Inflammatory macrophage (primary cell): ENCODE measurements around the gene PTPRG.

Experiments used
- DNase-seq, 2 donors: peaks; one replicate each; pipeline ENCODE4 v3.0.0-alpha.2; 2020 to 2022

PTPRG gene

DNA sequence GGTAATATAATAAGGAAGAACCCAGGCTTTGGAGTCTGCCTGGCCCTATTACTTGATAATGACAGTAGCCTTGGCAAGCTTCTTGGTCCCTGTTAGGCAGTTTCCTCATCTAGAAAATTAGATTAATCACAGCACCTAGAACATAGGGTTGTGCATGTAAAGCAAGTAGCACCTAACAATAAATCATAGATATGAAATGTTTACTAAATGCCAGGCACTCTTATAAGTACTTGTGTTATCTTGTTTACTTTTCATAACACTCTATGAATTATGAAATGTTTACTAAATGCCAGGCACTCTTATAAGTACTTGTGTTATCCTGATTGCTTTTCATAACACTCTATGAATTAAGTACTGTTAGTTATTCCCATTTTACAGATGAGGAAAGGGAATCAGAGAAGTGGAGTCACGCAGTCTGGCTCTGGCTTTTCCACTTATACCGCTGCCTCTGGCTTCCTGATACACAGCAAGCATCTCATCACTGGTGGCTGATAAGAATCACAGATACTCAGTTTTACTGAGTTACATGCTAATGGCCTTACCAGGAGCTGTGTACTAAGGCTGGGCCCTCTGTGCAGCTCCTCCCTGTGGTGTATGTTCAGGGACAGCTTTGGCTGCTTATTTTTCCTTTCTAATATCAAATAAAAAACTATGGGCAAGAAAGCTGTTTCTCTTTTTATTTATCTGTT, 688.6 kb downstream of the PTPRG start:
- no peak for DNase-seq

DNA sequence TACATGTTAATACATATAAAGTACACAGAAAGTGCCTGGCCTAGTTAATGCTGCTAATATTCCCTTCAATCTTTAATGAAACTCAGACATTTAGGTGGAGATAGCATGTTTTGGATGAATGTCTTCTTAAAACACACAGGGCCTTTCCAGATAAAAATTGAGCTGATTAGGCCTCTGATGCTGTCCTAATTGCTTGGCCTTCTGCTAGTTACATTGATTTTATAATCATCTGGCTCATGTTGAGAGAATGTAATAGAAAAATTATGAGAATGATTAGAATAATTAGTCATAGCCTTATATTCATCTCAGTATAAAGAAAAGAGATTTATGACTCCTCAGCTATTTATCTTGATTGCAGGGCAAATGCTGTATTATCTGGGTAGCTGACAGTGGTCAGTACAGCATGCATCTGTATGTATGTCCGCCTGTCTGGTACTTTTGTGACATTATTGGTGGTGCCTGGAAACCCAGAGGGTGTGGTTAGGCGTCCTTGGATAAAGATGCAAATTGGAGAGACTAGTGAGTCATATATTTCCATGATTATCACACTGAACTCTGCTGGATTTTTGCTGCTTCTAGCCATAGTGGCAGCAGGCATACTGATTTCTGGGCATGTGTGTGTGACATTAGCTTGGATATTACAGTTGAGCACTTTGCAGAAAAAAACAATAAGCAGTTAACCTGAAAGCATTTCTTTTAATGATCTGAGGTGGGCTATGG, 691.2 kb downstream of the PTPRG start:
- DNase-seq = no peak

GRCh38 chr3:62253971-62254370, 692.6 kb downstream of the PTPRG start:
- no peak for DNase-seq

GRCh38 chr3:62255758-62256157, 694.4 kb downstream of the PTPRG start:
- DNase-seq = no peak

- no peak for DNase-seq
Observed at GRCh38 chr3:62259924-62260323, 698.6 kb downstream of the PTPRG start.

DNA sequence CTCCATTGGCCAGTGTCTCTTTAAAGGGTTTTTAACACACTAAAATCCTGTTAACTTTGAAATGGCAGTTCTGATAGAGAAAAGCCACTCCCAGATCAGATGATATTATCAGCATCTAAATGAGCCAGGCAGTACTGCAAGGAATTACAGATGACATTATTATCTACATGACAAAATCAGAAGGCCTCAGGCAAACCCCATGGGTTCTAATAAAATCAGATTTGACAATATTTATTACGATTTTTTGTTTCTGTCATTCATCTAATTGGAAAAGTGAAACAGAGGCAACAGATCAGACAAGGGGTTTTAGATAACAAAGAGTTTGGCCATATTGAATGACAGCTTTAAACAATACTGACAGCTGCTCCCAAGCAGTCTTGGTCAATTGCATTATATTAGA, 699.3 kb downstream of the PTPRG start:
- DNase-seq = no peak

GRCh38 chr3:62261121-62261520, 699.8 kb downstream of the PTPRG start:
- no peak for DNase-seq

DNA sequence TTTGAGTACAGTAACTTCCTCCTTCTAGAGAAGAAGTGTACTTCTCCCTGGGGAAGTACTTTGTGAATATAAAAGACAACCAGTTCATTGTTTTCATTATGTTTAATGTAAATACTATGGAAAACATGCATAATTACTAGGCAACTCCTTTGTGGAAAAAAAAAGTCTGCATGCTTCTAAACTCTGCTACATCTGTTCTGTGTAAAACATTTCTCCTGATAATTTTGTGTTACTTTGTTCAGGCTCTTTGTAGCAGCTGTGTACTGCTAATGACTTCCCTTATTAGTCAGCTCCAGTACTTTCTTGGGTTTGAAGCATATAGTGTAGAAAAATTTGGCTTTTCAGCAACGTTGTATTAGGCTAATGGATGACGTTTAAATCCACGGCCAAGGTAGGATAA, 700.4 kb downstream of the PTPRG start:
- DNase-seq = no peak

GRCh38 chr3:62265528-62265927, 704.2 kb downstream of the PTPRG start:
- no peak for DNase-seq

DNA sequence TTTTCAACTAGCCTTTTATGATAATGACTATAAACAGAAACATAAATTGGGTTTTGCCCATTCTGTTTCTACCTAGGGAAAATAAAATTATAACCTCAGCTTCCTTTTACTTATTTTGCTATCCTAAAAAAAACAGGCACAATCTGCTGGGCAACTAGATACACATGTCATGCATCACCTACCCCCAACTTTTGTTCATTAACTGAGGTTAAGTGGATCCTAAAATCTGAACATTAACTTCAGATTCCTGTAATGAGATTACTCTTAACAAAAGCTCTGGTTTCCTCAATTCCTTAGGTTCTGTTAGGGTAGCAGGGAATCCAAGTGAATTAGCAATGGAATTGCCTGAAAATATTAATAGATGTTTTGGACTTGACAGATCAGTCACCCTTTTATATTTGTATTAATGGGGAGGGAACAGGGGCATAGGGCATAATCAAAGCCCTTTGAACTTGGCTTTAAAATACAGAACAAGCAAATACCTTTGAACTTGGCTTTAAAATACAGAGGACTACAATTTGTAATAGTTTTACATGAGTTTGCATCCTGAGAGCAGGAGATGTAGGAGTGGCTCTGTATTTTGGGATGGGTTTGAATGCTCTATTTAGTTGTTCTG, 705.4 kb downstream of the PTPRG start:
- DNase-seq = no peak

DNA sequence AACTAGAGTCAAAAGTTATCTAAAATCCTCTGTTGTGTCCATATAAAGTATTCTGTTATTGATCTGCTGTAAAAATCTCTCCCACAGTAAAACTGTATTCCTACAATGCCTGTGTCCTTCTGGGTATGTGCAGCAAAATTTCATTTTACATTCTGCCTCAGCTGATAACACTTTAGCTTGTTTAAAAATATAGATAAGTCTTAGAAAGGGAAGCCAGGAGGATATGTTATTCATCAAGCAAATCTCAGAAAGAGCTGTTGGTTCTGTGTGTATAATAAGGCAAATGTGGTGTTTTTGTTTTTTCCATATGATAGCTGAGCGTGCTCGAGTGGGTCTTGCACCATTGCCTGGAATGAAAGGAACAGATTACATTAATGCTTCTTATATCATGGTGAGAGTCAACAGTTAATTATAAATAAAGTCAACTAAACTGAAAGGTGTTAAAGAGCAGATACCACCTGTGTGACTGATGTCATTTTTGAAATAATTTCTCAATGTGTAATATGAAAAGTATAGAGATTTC, 715.3 kb downstream of the PTPRG start:
- no peak for DNase-seq

DNA sequence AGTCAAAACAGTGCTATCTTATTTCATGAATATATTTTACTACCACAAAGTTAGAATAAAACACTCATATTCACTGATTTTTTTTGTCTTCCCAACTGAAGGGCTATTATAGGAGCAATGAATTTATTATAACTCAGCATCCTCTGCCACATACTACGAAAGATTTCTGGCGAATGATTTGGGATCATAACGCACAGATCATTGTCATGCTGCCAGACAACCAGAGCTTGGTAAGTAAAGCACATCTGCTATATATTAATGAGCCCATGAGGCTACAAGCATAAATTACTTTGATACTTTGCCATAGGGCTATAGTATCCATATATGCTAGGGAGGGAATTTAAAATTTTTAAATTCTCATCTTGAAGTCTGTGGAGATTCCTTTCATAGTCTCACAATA, 716.1 kb downstream of the PTPRG start:
- DNase-seq = no peak

- no peak for DNase-seq
Observed at GRCh38 chr3:62277986-62278385, 716.6 kb downstream of the PTPRG start.

DNA sequence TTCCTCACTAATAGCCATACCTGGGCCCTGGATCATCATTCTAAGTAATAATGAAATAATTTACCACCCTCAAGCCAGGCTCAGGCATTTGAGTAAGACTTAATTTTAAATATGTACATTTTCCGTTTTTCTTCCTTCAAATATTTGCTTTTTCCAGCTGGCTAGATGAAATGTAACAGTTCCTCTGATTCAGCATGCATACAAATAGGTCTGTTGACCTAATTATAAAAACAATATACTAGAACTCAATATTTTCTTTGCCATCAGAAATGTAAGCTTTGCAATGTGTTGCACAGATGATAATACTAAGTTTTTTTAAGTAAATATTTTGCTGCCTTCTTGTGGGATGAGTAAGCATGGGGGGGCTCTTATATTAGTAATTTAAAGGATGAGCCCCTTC, 720.4 kb downstream of the PTPRG start:
- DNase-seq = no peak

DNA sequence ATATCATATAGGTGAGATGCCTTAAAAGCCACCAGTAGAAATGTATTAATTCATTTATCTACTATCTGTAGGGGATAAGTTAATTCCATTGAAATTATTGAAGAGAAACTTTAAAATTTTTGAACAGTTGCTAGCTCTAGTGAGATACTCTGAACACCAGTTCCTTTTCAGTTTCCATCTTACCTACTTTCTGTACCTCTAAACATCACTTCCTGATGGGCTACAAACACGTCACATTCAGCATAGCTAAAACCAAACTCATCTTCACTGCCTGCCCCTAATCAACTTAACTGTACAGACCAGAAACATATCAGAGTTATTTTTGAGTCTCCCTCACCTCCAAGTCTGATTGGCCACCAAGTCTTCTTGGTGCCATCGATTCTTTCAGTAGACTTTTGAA, 723.1 kb downstream of the PTPRG start:
- no peak for DNase-seq

- peak in 1 of 2 donors; percentile 63 for DNase-seq
Observed at GRCh38 chr3:62287392-62287927, 726.1 kb downstream of the PTPRG start.

- no peak for DNase-seq
Observed at GRCh38 chr3:62289922-62290321, 728.6 kb downstream of the PTPRG start.

DNA sequence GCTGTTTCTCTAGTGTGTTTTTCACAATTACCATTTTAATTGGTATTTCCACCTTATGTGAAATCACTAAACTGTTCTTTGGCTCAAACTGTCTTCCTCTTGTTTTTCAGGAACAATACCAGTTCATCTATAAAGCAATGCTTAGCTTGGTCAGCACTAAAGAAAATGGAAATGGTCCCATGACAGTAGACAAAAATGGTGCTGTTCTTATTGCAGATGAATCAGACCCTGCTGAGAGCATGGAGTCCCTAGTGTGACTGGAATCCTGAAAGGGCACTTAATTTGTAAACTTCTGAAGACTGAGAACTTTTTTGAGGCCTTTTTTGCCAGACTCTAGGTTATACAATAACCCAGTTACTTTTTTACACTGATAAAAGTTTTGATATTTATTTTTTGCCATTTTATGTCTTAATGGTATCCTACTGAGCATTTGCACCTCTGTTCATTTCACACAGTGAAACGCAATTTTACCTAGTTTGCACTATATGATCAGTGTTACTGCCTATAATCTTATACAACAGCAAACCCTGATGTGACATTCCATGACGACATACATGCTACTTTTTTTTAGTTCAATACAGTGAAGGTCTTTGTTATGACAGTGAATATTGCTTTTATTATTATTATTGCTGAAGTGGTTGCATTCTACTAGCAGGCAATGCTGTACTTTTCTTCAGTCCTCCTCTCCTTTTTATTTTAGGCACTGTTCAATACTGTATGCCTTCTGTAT, 731.8 kb downstream of the PTPRG start:
- DNase-seq = no peak

- DNase-seq = no peak
Observed at GRCh38 chr3:62295571-62295970, 734.2 kb downstream of the PTPRG start.

DNA sequence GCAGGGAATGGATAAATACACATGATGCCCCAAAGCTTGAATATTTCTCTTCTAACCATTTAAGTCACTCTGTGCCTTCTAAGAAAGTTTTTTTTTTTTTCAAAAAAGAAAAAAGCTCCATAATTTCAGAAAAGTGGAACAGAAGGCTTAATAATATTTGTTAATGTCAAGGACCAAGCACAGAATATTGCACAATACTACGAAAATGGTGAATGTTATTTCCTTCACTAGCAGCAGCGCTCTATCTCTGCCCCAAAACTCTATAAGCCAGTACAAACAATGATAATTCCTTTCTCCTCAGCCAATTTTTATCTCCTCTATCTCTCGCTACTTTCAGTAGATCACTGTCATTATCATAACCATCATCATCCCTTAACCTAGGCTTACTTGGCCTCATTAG, 739.2 kb downstream of the PTPRG start:
- no peak for DNase-seq

DNA sequence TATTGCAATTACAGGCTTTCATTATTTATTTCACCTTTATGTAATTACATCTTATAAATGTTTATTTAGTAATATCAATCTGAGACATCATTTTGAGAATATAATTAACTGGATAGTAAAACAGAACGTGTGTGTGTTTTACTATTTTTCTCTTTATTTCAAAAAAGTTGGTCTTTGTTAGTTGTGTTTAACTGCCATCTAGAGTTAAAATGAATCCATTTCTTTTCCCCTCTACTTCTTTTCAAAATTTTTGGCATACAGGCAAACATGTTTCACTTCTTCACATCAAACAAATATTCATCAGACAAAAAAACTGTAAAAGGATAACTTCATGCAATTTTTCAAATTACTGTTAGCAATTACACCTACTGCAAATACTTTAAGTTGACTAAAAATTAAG, 750.8 kb downstream of the PTPRG start:
- DNase-seq = no peak

- DNase-seq = no peak
Observed at GRCh38 chr3:62316525-62316924, 755.2 kb downstream of the PTPRG start.

DNA sequence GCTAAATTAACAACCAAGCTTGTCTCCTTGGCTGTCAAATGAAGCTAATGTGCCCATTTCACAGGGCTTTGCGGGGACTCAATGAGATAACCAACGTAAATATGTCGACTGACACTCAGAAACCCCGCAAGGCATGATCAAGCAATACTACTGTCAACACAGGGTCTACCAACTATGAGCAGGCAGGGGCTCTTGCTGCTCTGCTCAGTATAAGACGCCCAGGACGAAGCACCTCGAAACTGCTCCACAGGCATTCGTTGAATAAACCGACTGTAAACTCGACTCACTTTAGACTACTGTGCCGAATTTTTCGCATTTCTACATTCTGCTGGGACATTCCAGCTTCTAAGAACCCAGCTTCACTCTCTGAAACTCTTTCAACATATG, 757.0 kb downstream of the PTPRG start:
- no peak for DNase-seq
